WTC11 (cell line): ENCODE data around the gene SLC23A2. TPM values are rescaled to one million over a fixed set of nuclear protein-coding genes. Genes with fewer than 3 reads are reported as not detected.

Experiments
- ATAC-seq: fragments of 200-7000 bp; cut with Tn5 transposase; 2 replicates; pipeline ENCODE4 v1.10.0; 2021; ENCODE audit warnings: mild to moderate bottlenecking, moderate library complexity
- CTCF ChIA-PET: fragments of 300-600 bp; sonication (Branson Sonifier 250); formaldehyde crosslinking; loops from one replicate; lab custom pipeline; 2021; ENCODE audit warnings: antibody characterized with exemption; lab: Charles Lee
- POLR2A ChIA-PET: fragments of 350-600 bp; sonication (Branson Sonifier 250); formaldehyde crosslinking; loops from one replicate; lab custom pipeline; 2021; ENCODE audit warnings: antibody characterized with exemption; lab: Charles Lee
- DNase-seq: peaks from one replicate; pipeline ENCODE4 v3.0.0; 2021; ENCODE audit warnings: low spot score
- H3K27ac Mint-ChIP-seq: 2 replicates; pipeline ENCODE4 v1.8.0; 2021; ENCODE audit warnings: mixed read lengths
- H3K27me3 Mint-ChIP-seq: 2 replicates; pipeline ENCODE4 v1.8.0; 2021; ENCODE audit warnings: low read depth, mild to moderate bottlenecking, moderate library complexity, mixed read lengths
- H3K36me3 Mint-ChIP-seq: 2 replicates; pipeline ENCODE4 v1.8.0; 2021; ENCODE audit warnings: mixed read lengths
- H3K4me1 Mint-ChIP-seq: 2 replicates; pipeline ENCODE4 v1.8.0; 2022; ENCODE audit warnings: mixed read lengths
- H3K4me3 Mint-ChIP-seq: 2 replicates; pipeline ENCODE4 v1.8.0; 2021; ENCODE audit warnings: mild to moderate bottlenecking, moderate library complexity, mixed read lengths
- H3K9me3 Mint-ChIP-seq: 2 replicates; pipeline ENCODE4 v1.8.0; 2021; ENCODE audit warnings: mixed read lengths
- ESRRA ChIP-seq: sonication (generic); formaldehyde crosslinking; IDR thresholded peaks from 2 replicates; pipeline ENCODE4 v1.8.1; 2022; ENCODE audit warnings: mild to moderate bottlenecking, missing genetic modification reagents, borderline replicate concordance
- GABPB1 ChIP-seq: sonication (generic); formaldehyde crosslinking; IDR thresholded peaks from 2 replicates; pipeline ENCODE4 v1.8.1; 2023; ENCODE audit warnings: mild to moderate bottlenecking, missing genetic modification reagents
- GTF2I ChIP-seq: fragments of 250-450 bp; sonication (Bioruptor Pico); conservative IDR thresholded peaks from 2 replicates; pipeline ENCODE4 v1.4.0; 2021; ENCODE audit warnings: mild to moderate bottlenecking
- PRDM15 ChIP-seq: sonication (generic); formaldehyde crosslinking; IDR thresholded peaks from 2 replicates; pipeline ENCODE4 v1.8.0; 2022; ENCODE audit warnings: missing genetic modification reagents
- SMAD3 ChIP-seq: sonication (generic); formaldehyde crosslinking; IDR thresholded peaks from 2 replicates; pipeline ENCODE4 v1.8.0; 2022; ENCODE audit warnings: missing genetic modification reagents, mild to moderate bottlenecking, borderline replicate concordance
- SP1 ChIP-seq: sonication (generic); formaldehyde crosslinking; conservative IDR thresholded peaks from 2 replicates; pipeline ENCODE4 v1.8.1; 2022; ENCODE audit warnings: missing genetic modification reagents
- TEAD4 ChIP-seq: sonication (generic); formaldehyde crosslinking; IDR thresholded peaks from 2 replicates; pipeline ENCODE4 v1.8.0; 2022; ENCODE audit warnings: mild to moderate bottlenecking, missing genetic modification reagents
- ZNF317 ChIP-seq: sonication (generic); formaldehyde crosslinking; IDR thresholded peaks from 2 replicates; pipeline ENCODE4 v1.8.1; 2023; ENCODE audit warnings: low read depth, mild to moderate bottlenecking, moderate library complexity, missing genetic modification reagents, borderline replicate concordance
- total RNA-seq: library from RNA; stranded (reverse); gene quantifications from 3 replicates; pipeline ENCODE4 v1.2.3, GENCODE V29; 2021
- TF ChIP-seq, protein P1 (sequence below): sonication (generic); formaldehyde crosslinking; IDR thresholded peaks from 2 replicates; pipeline ENCODE4 v1.8.1; 2023; ENCODE audit warnings: mild to moderate bottlenecking, missing genetic modification reagents, moderate library complexity
- TF ChIP-seq, protein P2 (sequence below): fragments of 250-450 bp; sonication (Bioruptor Pico); IDR thresholded peaks from 2 replicates; pipeline ENCODE4 v1.9.0; 2021; ENCODE audit warnings: moderate library complexity, mild to moderate bottlenecking, inconsistent platforms, borderline replicate concordance
- TF ChIP-seq, protein P3 (sequence below): fragments of 250-450 bp; sonication (Bioruptor Pico); IDR thresholded peaks from 2 replicates; pipeline ENCODE4 v2.1.2; 2022; ENCODE audit warnings: mild to moderate bottlenecking, moderate library complexity
- TF ChIP-seq, protein P4 (sequence below): sonication (generic); formaldehyde crosslinking; IDR thresholded peaks from 2 replicates; pipeline ENCODE4 v1.8.1; 2022; ENCODE audit warnings: mild to moderate bottlenecking, missing genetic modification reagents, moderate library complexity, borderline replicate concordance

Gene SLC23A2
- total RNA-seq, 1 experiment from 2014 or later: 14.5 TPM

DNA sequence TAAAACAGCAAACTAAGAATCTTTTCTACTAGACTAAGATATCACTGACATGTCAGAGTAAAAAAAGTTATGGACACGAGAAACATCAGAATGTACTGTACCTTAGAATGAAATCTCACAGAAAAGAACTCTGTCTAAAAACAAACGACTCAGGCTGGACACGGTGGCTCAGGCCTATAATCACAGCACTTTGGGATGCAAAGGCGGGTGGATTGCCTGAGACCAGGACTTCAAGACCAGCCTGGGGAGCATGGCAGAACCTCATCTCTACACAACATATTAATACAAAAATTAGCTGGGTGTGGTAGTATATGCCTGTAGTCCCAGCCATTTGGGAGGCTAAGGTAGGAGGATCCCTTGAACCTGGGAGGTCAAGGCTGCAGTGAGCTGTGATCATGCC, 157.0 kb downstream of the SLC23A2 start:
- CTCF ChIA-PET: no interaction called here
- no peak overlapping the region for H3K4me3 Mint-ChIP-seq
- no peak for ATAC-seq
- H3K27me3 Mint-ChIP-seq: peaks cover 3% of the 10 kb centered on the region
- no peak for DNase-seq
- peaks cover 15% of the 10 kb centered on the region for H3K9me3 Mint-ChIP-seq
- no peak overlapping the region for H3K27ac Mint-ChIP-seq
- H3K36me3 Mint-ChIP-seq: no peaks in the 10 kb centered on the region; the same call in 1 of the 2 replicates
- POLR2A ChIA-PET: no interaction called here
- TF ChIP-seq ZNF317: no peak
- no peak for TF ChIP-seq GTF2I
- TF ChIP-seq, protein P1, sequence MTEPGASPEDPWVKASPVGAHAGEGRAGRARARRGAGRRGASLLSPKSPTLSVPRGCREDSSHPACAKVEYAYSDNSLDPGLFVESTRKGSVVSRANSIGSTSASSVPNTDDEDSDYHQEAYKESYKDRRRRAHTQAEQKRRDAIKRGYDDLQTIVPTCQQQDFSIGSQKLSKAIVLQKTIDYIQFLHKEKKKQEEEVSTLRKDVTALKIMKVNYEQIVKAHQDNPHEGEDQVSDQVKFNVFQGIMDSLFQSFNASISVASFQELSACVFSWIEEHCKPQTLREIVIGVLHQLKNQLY (CRISPR knock-in tag): no peak
- H3K4me1 Mint-ChIP-seq: no peaks in the 10 kb centered on the region

GRCh38 chr20:4840801-4841200, 160.5 kb downstream of the SLC23A2 start:
- no peak overlapping the region for H3K4me3 Mint-ChIP-seq
- DNase-seq (no peak), ATAC-seq (no peak)
- ChIA-PET CTCF (interaction anchor here (0.6 to 1.0 kb wide), 2 partner anchors 61 to 82 kb away, joined by 3 read pairs; no protein-coding TSS in a partner anchor), POLR2A (no interaction called here)
- H3K27me3 Mint-ChIP-seq: peaks cover 3% of the 10 kb centered on the region
- TF ChIP-seq, protein P2, sequence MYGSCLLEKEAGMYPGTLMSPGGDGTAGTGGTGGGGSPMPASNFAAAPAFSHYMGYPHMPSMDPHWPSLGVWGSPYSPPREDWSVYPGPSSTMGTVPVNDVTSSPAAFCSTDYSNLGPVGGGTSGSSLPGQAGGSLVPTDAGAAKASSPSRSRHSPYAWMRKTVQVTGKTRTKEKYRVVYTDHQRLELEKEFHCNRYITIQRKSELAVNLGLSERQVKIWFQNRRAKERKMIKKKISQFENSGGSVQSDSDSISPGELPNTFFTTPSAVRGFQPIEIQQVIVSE (CRISPR knock-in tag): no peak
- TF ChIP-seq, protein P3, sequence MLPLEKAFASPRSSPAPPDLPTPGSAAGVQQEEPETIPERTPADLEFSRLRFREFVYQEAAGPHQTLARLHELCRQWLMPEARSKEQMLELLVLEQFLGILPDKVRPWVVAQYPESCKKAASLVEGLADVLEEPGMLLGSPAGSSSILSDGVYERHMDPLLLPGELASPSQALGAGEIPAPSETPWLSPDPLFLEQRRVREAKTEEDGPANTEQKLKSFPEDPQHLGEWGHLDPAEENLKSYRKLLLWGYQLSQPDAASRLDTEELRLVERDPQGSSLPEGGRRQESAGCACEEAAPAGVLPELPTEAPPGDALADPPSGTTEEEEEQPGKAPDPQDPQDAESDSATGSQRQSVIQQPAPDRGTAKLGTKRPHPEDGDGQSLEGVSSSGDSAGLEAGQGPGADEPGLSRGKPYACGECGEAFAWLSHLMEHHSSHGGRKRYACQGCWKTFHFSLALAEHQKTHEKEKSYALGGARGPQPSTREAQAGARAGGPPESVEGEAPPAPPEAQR (CRISPR knock-in tag): no peak
- TF ChIP-seq SP1 (CRISPR knock-in tag) (no peak), SMAD3 (CRISPR knock-in tag) (no peak), PRDM15 (CRISPR knock-in tag) (no peak), ESRRA (no peak)
- H3K4me1 Mint-ChIP-seq: peaks cover 2% of the 10 kb centered on the region
- H3K9me3 Mint-ChIP-seq: peaks cover 19% of the 10 kb centered on the region
- H3K36me3 Mint-ChIP-seq: no peaks in the 10 kb centered on the region; the same call in 1 of the 2 replicates
- H3K27ac Mint-ChIP-seq: no peak overlapping the region

GRCh38 chr20:4838526-4838925, 162.8 kb downstream of the SLC23A2 start:
- TF ChIP-seq PRDM15 (CRISPR knock-in tag) (no peak), GABPB1 (CRISPR knock-in tag) (no peak), TEAD4 (CRISPR knock-in tag) (no peak)
- TF ChIP-seq, protein P4, sequence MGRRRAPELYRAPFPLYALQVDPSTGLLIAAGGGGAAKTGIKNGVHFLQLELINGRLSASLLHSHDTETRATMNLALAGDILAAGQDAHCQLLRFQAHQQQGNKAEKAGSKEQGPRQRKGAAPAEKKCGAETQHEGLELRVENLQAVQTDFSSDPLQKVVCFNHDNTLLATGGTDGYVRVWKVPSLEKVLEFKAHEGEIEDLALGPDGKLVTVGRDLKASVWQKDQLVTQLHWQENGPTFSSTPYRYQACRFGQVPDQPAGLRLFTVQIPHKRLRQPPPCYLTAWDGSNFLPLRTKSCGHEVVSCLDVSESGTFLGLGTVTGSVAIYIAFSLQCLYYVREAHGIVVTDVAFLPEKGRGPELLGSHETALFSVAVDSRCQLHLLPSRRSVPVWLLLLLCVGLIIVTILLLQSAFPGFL: no peak
- CTCF ChIA-PET: no interaction called here
- H3K9me3 Mint-ChIP-seq: peaks cover 15% of the 10 kb centered on the region
- DNase-seq: no peak
- POLR2A ChIA-PET: no interaction called here
- no peak for ATAC-seq
- no peak overlapping the region for H3K4me3 Mint-ChIP-seq
- peaks cover 3% of the 10 kb centered on the region for H3K4me1 Mint-ChIP-seq
- no peaks in the 10 kb centered on the region for H3K36me3 Mint-ChIP-seq
- H3K27me3 Mint-ChIP-seq: peaks cover 3% of the 10 kb centered on the region
- no peak overlapping the region for H3K27ac Mint-ChIP-seq
